ENCODE data around the gene DNAJC4.
"Not testable (repeated sequence)": the region's sequence is repeated elsewhere in the genome, so short reads cannot be mapped to it uniquely, and the experiment has no call there.

Gene DNAJC4

GRCh38 chr11:64245797-64246620 is 15.7 kb downstream of the DNAJC4 start:
- peak; percentile 57 for DNase-seq (ENCODE audit: low read depth)

- not testable (repeated sequence) for DNase-seq (ENCODE audit: low read depth)
These were observed 16.2 kb downstream of the DNAJC4 start for GRCh38 chr11:64246621-64246870.

- DNase-seq (ENCODE audit: low read depth): peak; percentile 68
These were observed 16.8 kb downstream of the DNAJC4 start, which contains the start of gene PPP1R14B for GRCh38 chr11:64246871-64247728. Gene PPP1R14B, minus strand, starts transcription at chr11:64246943. Its CDS starts 270 bp downstream, at chr11:64246673.

- no peak for DNase-seq (ENCODE audit: low read depth)
These were observed 17.6 kb downstream of the DNAJC4 start for GRCh38 chr11:64247729-64248531.

- no peak for DNase-seq (ENCODE audit: low read depth)
These were observed 18.2 kb downstream of the DNAJC4 start for GRCh38 chr11:64248578-64248977.

- DNase-seq (ENCODE audit: low read depth): no peak
These were observed 18.7 kb downstream of the DNAJC4 start for GRCh38 chr11:64249038-64249437.

GRCh38 chr11:64249563-64250414 is 19.4 kb downstream of the DNAJC4 start:
- DNase-seq (ENCODE audit: low read depth): no peak

GRCh38 chr11:64250415-64251015 is 20.2 kb downstream of the DNAJC4 start:
- no peak for DNase-seq (ENCODE audit: low read depth)

GRCh38 chr11:64251016-64251752 is 20.8 kb downstream of the DNAJC4 start, which contains the start of gene PLCB3:
Gene PLCB3, plus strand, starts transcription at chr11:64251530. Its CDS starts 120 bp downstream, at chr11:64251650.
- DNase-seq (ENCODE audit: low read depth): peak; percentile 65

- DNase-seq (ENCODE audit: low read depth): no peak
These were observed 21.3 kb downstream of the DNAJC4 start for GRCh38 chr11:64251753-64252002.

GRCh38 chr11:64252003-64252872 is 21.9 kb downstream of the DNAJC4 start:
- DNase-seq (ENCODE audit: low read depth): no peak

- DNase-seq (ENCODE audit: low read depth): no peak
These were observed 22.7 kb downstream of the DNAJC4 start for GRCh38 chr11:64253043-64253442.

- no peak for DNase-seq (ENCODE audit: low read depth)
These were observed 23.1 kb downstream of the DNAJC4 start for GRCh38 chr11:64253481-64253880.

GRCh38 chr11:64254326-64254725 is 24.0 kb downstream of the DNAJC4 start:
- no peak for DNase-seq (ENCODE audit: low read depth)

GRCh38 chr11:64255135-64256128 is 25.1 kb downstream of the DNAJC4 start:
- DNase-seq (ENCODE audit: low read depth): no peak

- DNase-seq (ENCODE audit: low read depth): no peak
These were observed 26.0 kb downstream of the DNAJC4 start for GRCh38 chr11:64256300-64256699.

- no peak for DNase-seq (ENCODE audit: low read depth)
These were observed 28.0 kb downstream of the DNAJC4 start for GRCh38 chr11:64258356-64258755.

- DNase-seq (ENCODE audit: low read depth): no peak
These were observed 28.7 kb downstream of the DNAJC4 start for GRCh38 chr11:64258946-64259532.
